Glutamatergic neuron (in vitro differentiated cells): Measurements from ENCODE around the gene TMEM150C. TPM values are rescaled to one million over a fixed set of nuclear protein-coding genes. Genes with fewer than 3 reads are reported as not detected.

Experiments used
- DNase-seq: peaks from one replicate; pipeline ENCODE4 v3.0.0; 2022
- H3K27ac Mint-ChIP-seq: one replicate; pipeline ENCODE4 v1.8.0; 2020; ENCODE audit warnings: mild to moderate bottlenecking, mixed read lengths, inconsistent platforms; ENCODE audit not compliant: unreplicated experiment
- H3K27me3 Mint-ChIP-seq: one replicate; pipeline ENCODE4 v1.8.0; 2020; ENCODE audit warnings: mild to moderate bottlenecking, moderate library complexity, mixed read lengths, inconsistent platforms; ENCODE audit not compliant: unreplicated experiment
- H3K36me3 Mint-ChIP-seq: one replicate; pipeline ENCODE4 v1.8.0; 2020; ENCODE audit warnings: mild to moderate bottlenecking, mixed read lengths, inconsistent platforms; ENCODE audit not compliant: unreplicated experiment
- H3K4me1 Mint-ChIP-seq: one replicate; pipeline ENCODE4 v1.8.0; 2020; ENCODE audit warnings: mild to moderate bottlenecking, low read depth, mixed read lengths, inconsistent platforms; ENCODE audit not compliant: unreplicated experiment
- H3K4me3 Mint-ChIP-seq: one replicate; pipeline ENCODE4 v1.8.0; 2020; ENCODE audit warnings: mild to moderate bottlenecking, mixed read lengths, inconsistent platforms; ENCODE audit not compliant: unreplicated experiment
- H3K9me3 Mint-ChIP-seq: one replicate; pipeline ENCODE4 v1.8.0; 2020; ENCODE audit warnings: mild to moderate bottlenecking, moderate library complexity, mixed read lengths, inconsistent platforms; ENCODE audit not compliant: unreplicated experiment
- CTCF ChIP-seq: fragments of 200-600 bp; sonication (generic); IDR thresholded peaks from one replicate; pipeline ENCODE4 v1.5.0; 2021; ENCODE audit not compliant: partially characterized antibody, unreplicated experiment
- total RNA-seq: library from RNA; stranded (reverse); fragmentation: NEBNext Ultra II Directional; extraction: Animal tissue kit (Norgen Biotek cat#: 25700); gene quantifications from one replicate; pipeline ENCODE4 v1.2.1, GENCODE V29; 2021; ENCODE audit not compliant: unreplicated experiment

TMEM150C gene
- total RNA-seq, 1 donor from 2014 or later: 5.1 TPM

DNA sequence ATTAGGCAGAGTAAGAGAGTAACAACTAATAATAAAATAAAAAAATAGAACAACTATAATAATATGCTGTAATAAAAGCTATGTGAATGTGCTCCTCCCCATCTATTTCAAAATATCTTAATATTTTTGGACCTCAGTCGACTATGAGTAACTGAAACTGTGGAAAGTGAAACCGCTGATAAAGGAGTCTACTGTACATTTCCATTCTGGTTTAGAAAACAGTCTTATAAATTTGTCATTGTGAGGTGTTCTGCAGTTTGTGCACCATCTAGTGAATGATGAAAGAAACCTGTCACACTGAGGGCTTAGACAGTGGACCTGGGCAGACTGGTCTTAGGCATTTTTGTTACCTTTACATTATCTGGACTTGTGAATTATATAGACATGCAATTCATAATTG lies 42.0 kb downstream of the TMEM150C start:
- Mint-ChIP-seq H3K4me3 (no peak overlapping the region), H3K9me3 (peaks cover 1% of the 10 kb centered on the region), H3K36me3 (no peaks in the 10 kb centered on the region), H3K4me1 (no peaks in the 10 kb centered on the region), H3K27me3 (no peaks in the 10 kb centered on the region), H3K27ac (no peak overlapping the region)
- no peak for DNase-seq
- no peak for TF ChIP-seq CTCF

GRCh38 chr4:82519072-82519471 lies 42.7 kb downstream of the TMEM150C start:
- no peaks in the 10 kb centered on the region for H3K4me1 Mint-ChIP-seq
- H3K4me3 Mint-ChIP-seq: no peak overlapping the region
- no peaks in the 10 kb centered on the region for H3K27me3 Mint-ChIP-seq
- no peak overlapping the region for H3K27ac Mint-ChIP-seq
- peaks cover 1% of the 10 kb centered on the region for H3K9me3 Mint-ChIP-seq
- DNase-seq: no peak
- no peak for TF ChIP-seq CTCF
- no peaks in the 10 kb centered on the region for H3K36me3 Mint-ChIP-seq

DNA sequence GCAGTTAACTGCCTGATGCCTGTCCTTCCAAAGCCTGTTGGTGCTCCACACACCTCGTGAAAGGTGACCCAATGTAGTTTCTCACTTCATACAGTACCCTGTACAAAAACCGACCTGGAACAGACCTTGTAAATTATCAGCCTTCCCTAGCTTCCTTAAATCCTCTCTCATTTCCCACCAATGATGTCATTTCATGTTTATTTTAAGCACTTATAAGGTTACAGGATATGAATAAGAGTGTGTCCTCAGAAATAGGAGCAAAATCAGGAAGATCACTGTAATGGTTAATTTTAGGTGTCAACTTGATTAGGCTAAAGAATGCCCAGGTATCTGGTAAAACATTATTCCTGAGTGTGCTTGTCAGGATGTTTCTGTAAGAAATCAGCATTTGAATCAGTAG lies 44.7 kb downstream of the TMEM150C start:
- Mint-ChIP-seq H3K36me3 (peaks cover 5% of the 10 kb centered on the region), H3K27ac (no peak overlapping the region), H3K4me3 (no peak overlapping the region), H3K27me3 (no peaks in the 10 kb centered on the region), H3K4me1 (no peaks in the 10 kb centered on the region), H3K9me3 (peaks cover 1% of the 10 kb centered on the region)
- TF ChIP-seq CTCF: no peak
- no peak for DNase-seq

GRCh38 chr4:82515705-82516104 lies 46.1 kb downstream of the TMEM150C start:
- no peak overlapping the region for H3K27ac Mint-ChIP-seq
- no peak for TF ChIP-seq CTCF
- H3K27me3 Mint-ChIP-seq: no peaks in the 10 kb centered on the region
- H3K9me3 Mint-ChIP-seq: no peaks in the 10 kb centered on the region
- H3K4me1 Mint-ChIP-seq: no peaks in the 10 kb centered on the region
- H3K4me3 Mint-ChIP-seq: no peak overlapping the region
- no peak for DNase-seq
- peaks cover 5% of the 10 kb centered on the region for H3K36me3 Mint-ChIP-seq

GRCh38 chr4:82513382-82513781 lies 48.4 kb downstream of the TMEM150C start:
- peaks cover 5% of the 10 kb centered on the region for H3K36me3 Mint-ChIP-seq
- no peaks in the 10 kb centered on the region for H3K27me3 Mint-ChIP-seq
- TF ChIP-seq CTCF: no peak
- no peak for DNase-seq
- H3K4me1 Mint-ChIP-seq: no peaks in the 10 kb centered on the region
- H3K9me3 Mint-ChIP-seq: no peaks in the 10 kb centered on the region
- H3K4me3 Mint-ChIP-seq: no peak overlapping the region
- H3K27ac Mint-ChIP-seq: no peak overlapping the region
